K562 (cell line): ENCODE results near the gene C2CD4D. TPM values are rescaled to one million over a fixed set of nuclear protein-coding genes. Genes with fewer than 3 reads are reported as not detected.

ENCODE experiments used
- CBFA2T3 ChIP-seq: fragments of 450-650 bp; IDR thresholded peaks from 2 replicates; pipeline ENCODE4 v1.6.1; 2017
- CHD2 ChIP-seq: IDR thresholded peaks from 2 replicates; pipeline ENCODE4 v1.6.1; 2011; ENCODE audit warnings: low read depth, low read length
- DLX4 ChIP-seq: fragments of 250-450 bp; sonication (Bioruptor Pico); IDR thresholded peaks from 2 replicates; pipeline ENCODE4 v1.6.1; 2021; ENCODE audit warnings: mild to moderate bottlenecking
- E2F3 ChIP-seq: fragments of 250-450 bp; sonication (Bioruptor Pico); IDR thresholded peaks from 2 replicates; pipeline ENCODE4 v1.4.0; 2020; ENCODE audit warnings: mild to moderate bottlenecking
- EHMT2 ChIP-seq: fragments of 450-650 bp; IDR thresholded peaks from 2 replicates; pipeline ENCODE4 v1.6.1; 2018; ENCODE audit warnings: antibody characterized with exemption
- ELF2 ChIP-seq: fragments of 250-450 bp; sonication (Bioruptor Pico); IDR thresholded peaks from 2 replicates; pipeline ENCODE4 v1.5.0; 2021; ENCODE audit warnings: mild to moderate bottlenecking
- FOXK1 ChIP-seq: sonication (generic); formaldehyde crosslinking; IDR thresholded peaks from 2 replicates; pipeline ENCODE4 v1.8.0; 2022; ENCODE audit warnings: missing genetic modification reagents, mild to moderate bottlenecking, borderline replicate concordance
- FOXK2 ChIP-seq, 2 experiments: fragments of 450-650 bp; IDR thresholded peaks in 1 of 2; conservative IDR thresholded peaks in 1 of 2; 2 replicates each; pipeline ENCODE4 v1.6.1; 2016; ENCODE audit warnings: low read depth in 2 of 2, mild to moderate bottlenecking in 1 of 2
- MECOM ChIP-seq: fragments of 250-450 bp; sonication (Bioruptor Pico); IDR thresholded peaks from 2 replicates; pipeline ENCODE4 v1.8.0; 2022; ENCODE audit warnings: inconsistent platforms
- NBN ChIP-seq: fragments of 450-650 bp; IDR thresholded peaks from 2 replicates; pipeline ENCODE4 v1.6.1; 2016; ENCODE audit warnings: low read depth, mild to moderate bottlenecking
- NCOR1 ChIP-seq: fragments of 450-650 bp; IDR thresholded peaks from 2 replicates; pipeline ENCODE4 v1.6.1; 2016; ENCODE audit warnings: mild to moderate bottlenecking, moderate library complexity
- SIN3A ChIP-seq, 2 experiments: fragments of 150-350 bp in 1 of 2; IDR thresholded peaks; 2 replicates each; pipeline ENCODE4 v1.6.1; 2011 to 2016; ENCODE audit warnings: borderline replicate concordance in 2 of 2, low read depth in 2 of 2, low read length in 2 of 2, mild to moderate bottlenecking in 2 of 2, moderate library complexity in 2 of 2; ENCODE audit not compliant: control insufficient read depth in 1 of 2
- SMAD4 ChIP-seq: fragments of 250-450 bp; sonication (Bioruptor Pico); conservative IDR thresholded peaks from 2 replicates; pipeline ENCODE4 v1.8.0; 2021; ENCODE audit warnings: inconsistent platforms, mild to moderate bottlenecking, moderate library complexity
- TAF7 ChIP-seq: fragments of 450-650 bp; IDR thresholded peaks from 2 replicates; pipeline ENCODE4 v1.6.1; 2016; ENCODE audit warnings: missing genetic modification characterization, missing compliant biosample characterization
- XRCC3 ChIP-seq: fragments of 450-650 bp; IDR thresholded peaks from 2 replicates; pipeline ENCODE4 v1.6.1; 2017; ENCODE audit warnings: mild to moderate bottlenecking, moderate library complexity
- ZC3H11A ChIP-seq: IDR thresholded peaks from 2 replicates; pipeline ENCODE4 v1.6.1; 2012; ENCODE audit warnings: low read depth, low read length, improper control_type of control experiment
- ZC3H8 ChIP-seq: fragments of 450-650 bp; IDR thresholded peaks from 2 replicates; pipeline ENCODE4 v1.6.1; 2017
- ZNF407 ChIP-seq: fragments of 450-650 bp; IDR thresholded peaks from 2 replicates; pipeline ENCODE4 v1.6.1; 2016; ENCODE audit warnings: low read depth
- ZNF408 ChIP-seq: fragments of 250-450 bp; sonication (Bioruptor Pico); IDR thresholded peaks from 2 replicates; pipeline ENCODE4 v1.4.0; 2020; ENCODE audit warnings: low read depth, mild to moderate bottlenecking, moderate library complexity
- ZSCAN29 ChIP-seq: fragments of 450-650 bp; IDR thresholded peaks from 2 replicates; pipeline ENCODE4 v1.6.1; 2017
- polyA plus RNA-seq, 8 experiments: library from polyadenylated mRNA; depleted of rRNA in 4 of 8; stranded (reverse) in 5 of 8; unstranded in 3 of 8; fragments of >200 nt; fragmentation: Nextera tagmentation in 2 of 8; fragmentation: Illumina TruSeq in 1 of 8; extraction: Ambion mirVana in 2 of 8; extraction: Trizol in 1 of 8; gene quantifications; 2 replicates each; pipeline versions ENCODE4 v1.2.1 to v1.2.3, GENCODE V29; 2011 to 2014; ENCODE audit warnings: inconsistent platforms in 1 of 8, missing spikeins in 1 of 8
- total RNA-seq, 7 experiments: library from RNA; depleted of rRNA in 6 of 7; stranded (reverse); fragments of >200 nt in 6 of 7; fragmentation: Illumina TruSeq in 2 of 7; extraction: Trizol in 2 of 7; gene quantifications; 2 replicates each; pipeline versions ENCODE4 v1.2.1 to v1.2.3, GENCODE V29; 2011 to 2021; ENCODE audit warnings: low replicate concordance in 1 of 7
- TF ChIP-seq, protein P1 (sequence below): fragments of 250-450 bp; sonication (Bioruptor Pico); IDR thresholded peaks from 2 replicates; pipeline ENCODE4 v1.9.0; 2021; ENCODE audit warnings: mild to moderate bottlenecking

C2CD4D gene
- total and polyA plus RNA-seq, 9 of the 15 experiments (the other 6 are each of a cell fraction or from before 2014, with no cell fraction given), result not detected

DNA sequence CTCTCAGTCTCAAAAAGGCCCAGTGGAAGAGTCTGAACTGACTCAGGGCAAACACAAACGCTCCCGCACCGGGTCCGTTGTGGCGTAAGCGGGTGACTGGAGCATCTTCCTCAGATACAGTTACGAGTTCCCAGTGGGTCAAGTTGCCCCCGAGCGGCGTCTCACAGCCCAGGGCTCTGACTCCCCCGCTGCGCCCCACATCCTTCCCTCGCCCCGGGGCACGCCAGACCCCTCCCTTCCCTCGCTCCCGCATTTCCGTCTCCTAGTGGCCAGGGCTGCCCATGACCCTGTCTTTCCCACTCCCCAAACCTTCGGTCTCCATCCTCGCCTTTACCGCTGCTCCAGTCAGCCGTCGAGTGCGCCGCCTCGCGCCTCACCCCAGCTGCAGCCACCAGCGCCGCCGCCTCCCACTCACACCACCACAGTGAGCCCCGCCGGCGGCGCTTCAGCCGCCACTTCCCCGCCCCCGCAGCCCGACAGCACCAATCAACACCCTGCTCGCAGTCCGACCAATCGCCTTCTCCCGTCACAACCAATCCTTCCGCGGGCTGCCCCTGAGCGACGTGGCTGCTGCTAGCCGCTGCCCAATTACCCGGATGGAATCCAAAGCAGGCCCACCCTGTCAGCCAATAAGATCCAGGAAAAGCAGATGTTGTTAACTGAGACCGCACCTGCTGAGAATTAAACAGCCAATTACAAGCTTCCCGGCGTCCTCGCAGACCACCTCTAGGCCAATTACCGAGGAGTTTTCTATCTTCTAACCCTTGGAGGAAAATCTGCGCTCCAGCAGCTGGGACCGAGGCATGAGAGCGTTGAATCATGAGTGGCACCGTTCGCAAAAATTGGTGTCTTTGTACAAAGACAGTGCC is 49.3 kb downstream of the C2CD4D start, which contains the start of gene TDRKH (continued):
- TF ChIP-seq SIN3A (IDR thresholded peaks at IDR 0.05; ENCODE audit: borderline replicate concordance in 2 of 2, control insufficient read depth in 1 of 2, low read depth in 2 of 2, low read length in 2 of 2), result no peak
- TF ChIP-seq DLX4 (CRISPR knock-in tag), result no peak
- TF ChIP-seq MECOM, result no peak
- peak; percentile 90 for TF ChIP-seq SMAD4 (CRISPR knock-in tag)
- 0 out of 2 replicates have a peak, but pooled peaks have one; percentile 64 for TF ChIP-seq FOXK1 (CRISPR knock-in tag)
- peak; percentile 62; the same call in 1 of the 2 replicates for TF ChIP-seq NBN
- TF ChIP-seq EHMT2, result no peak
- no peak for TF ChIP-seq ELF2 (CRISPR knock-in tag)
- TF ChIP-seq ZNF408 (CRISPR knock-in tag), result no peak
- TF ChIP-seq ZC3H8, result no peak
- peak; percentile 90 to 91 for TF ChIP-seq FOXK2 (conservative IDR thresholded peaks at IDR 0.05 in 1 of 2, IDR thresholded peaks at IDR 0.05 in 1 of 2; ENCODE audit: low read depth in 2 of 2)
- no peak for TF ChIP-seq ZC3H11A
- no peak for TF ChIP-seq TAF7 (tag)
- peak; percentile 90 for TF ChIP-seq CHD2
- no peak for TF ChIP-seq ZSCAN29
- 0 out of 2 replicates have a peak, but pooled peaks have one; percentile 63 for TF ChIP-seq E2F3 (CRISPR knock-in tag)
- TF ChIP-seq CBFA2T3, result peak; percentile 46; the same call in 1 of the 2 replicates
- TF ChIP-seq NCOR1, result no peak
- TF ChIP-seq, protein P1, sequence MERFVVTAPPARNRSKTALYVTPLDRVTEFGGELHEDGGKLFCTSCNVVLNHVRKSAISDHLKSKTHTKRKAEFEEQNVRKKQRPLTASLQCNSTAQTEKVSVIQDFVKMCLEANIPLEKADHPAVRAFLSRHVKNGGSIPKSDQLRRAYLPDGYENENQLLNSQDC, result no peak; the same call in 1 of the 2 replicates
- no peak for TF ChIP-seq ZNF407
- TF ChIP-seq XRCC3, result no peak
